Hair follicle dermal papilla cell (primary cell): Measurements from ENCODE around the gene SRGAP3. TPM values are rescaled to one million over a fixed set of nuclear protein-coding genes. Genes with fewer than 3 reads are reported as not detected.

Experiments
- small RNA-seq: library from RNA; depleted of rRNA; stranded (forward); fragments of <200 nt; gene quantifications from one replicate; pipeline ENCODE3, GENCODE V24; 2012
- total RNA-seq: library from RNA; depleted of rRNA; stranded (reverse); fragments of >200 nt; gene quantifications from 2 replicates; pipeline ENCODE4 v1.2.3, GENCODE V29; 2012

SRGAP3 gene
- total RNA-seq = 1.1 and 2.2 TPM in 2 replicates

GRCh38 chr3:9249273-9250192 is at the start of gene SRGAP3:
Gene SRGAP3, minus strand, starts transcription at chr3:9249646. Its CDS starts 695 bp downstream, at chr3:9248951.

DNA sequence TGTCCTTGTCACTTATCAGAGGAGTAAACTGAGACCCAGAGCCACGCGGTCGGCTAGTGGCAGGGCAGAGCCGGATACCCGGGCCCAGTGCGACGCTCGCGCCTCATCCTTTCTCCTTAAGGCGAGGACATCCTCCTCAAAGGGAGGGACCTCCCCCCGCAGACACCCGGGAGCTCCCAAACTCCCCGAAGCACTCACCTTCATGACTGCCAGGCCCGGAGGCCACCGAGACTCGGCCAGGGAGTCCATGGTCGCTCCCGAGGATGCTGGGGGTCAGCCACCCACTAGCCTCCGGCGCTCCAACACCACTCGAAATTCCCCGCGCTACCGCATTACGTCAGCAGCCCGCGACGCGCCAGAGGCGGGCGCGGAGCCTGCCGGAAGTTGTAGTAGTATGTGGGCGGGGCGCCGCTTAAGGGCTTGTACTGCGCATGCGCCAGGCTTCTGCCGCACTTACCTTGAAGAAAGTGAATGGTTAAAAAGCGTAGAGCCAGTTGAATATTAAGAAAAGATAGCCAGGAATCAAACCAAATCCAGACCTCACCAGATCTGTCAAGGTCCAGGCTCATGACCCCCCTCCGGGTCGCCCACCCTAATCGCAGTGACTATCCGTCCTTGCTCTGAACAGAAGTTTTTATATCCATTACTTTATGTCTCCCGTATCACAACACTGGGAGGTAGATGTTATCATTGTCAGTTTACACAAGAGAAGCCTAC is 286.2 kb downstream of the SRGAP3 start, which contains the start of gene RAD18:
Gene RAD18, minus strand, starts transcription at position 336 of the 717 bp plus-strand sequence. Its CDS starts 87 bp downstream, at position 249.

Small RNA genes lying within 50 kb of the gene (small RNA-seq; reads per million reads assigned to genes)
- not detected for gene RF00416

Other genes with a start within 250 kb of the SRGAP3 start
- 35.7 and 37.2 TPM in 2 replicates for gene THUMPD3, start 113.4 kb upstream of the SRGAP3 start, total RNA-seq
- 120 and 171 TPM in 2 replicates for gene SETD5, start 148.0 kb upstream of the SRGAP3 start, total RNA-seq